UCSD-AML1 (cell line): ENCODE results near the gene CUL4B.
"Not testable (repeated sequence)": the region's sequence is repeated elsewhere in the genome, so short reads cannot be mapped to it uniquely, and the experiment has no call there.

Source experiments
- DNase-seq: peaks from one replicate; lab custom pipeline; 2025; ENCODE audit not compliant: unreplicated experiment; lab: John Stamatoyannopoulos, UW

CUL4B gene

DNA sequence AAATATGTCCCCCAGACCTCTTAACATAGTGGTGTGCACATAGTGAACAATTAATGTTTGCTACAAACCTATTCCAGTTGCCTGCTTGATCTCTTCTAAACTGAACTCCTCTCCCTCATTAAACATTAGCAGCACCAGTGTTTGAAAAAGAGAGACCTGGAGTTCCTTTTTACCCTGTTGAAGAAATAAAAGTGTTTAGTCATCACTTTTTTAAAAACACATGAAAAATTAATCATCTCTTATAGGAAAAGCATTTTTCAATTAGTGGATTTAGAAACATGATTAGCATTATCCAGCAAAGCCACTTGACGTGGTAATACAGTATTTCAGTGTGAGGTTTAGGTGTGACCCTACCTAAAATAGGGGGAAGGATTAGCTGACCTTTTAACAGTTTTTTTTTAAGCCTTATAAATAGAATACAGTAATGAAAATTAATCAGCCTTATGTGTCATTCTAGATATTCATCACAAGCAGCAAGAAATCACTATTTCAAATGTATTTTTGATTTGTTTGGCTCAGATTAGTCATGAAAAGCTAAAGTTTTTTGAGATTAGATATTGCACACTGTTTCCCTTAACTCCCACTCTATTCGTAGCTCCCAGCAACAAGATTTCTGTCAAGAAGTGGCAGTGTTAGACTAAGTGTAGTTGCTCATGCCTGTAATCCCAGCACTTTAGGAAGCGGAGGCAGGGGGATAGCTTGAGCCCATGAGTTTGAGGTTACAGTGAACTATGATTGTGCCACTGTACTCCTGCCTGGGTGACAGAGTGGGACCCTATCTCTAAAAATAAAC, 26.2 kb downstream of the CUL4B start:
- DNase-seq = no peak

DNA sequence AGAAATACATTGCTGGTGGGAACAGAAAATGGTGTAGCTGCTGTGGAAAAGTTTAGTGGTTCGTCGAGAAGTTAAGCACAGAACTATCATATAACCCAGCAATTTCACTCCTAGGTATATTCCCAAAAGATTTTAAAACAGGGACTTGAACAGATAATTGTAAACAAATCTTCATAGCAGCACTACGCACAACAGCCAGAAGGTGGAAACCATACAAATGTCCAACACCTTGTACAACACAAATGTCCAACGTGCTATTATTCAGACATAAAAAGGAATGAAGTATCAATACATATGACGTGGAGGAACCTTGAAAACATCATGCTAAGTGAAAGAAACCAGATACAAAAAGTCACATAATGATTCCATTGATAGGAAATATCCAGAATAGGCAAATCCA, 37.9 kb downstream of the CUL4B start:
- no peak for DNase-seq

DNA sequence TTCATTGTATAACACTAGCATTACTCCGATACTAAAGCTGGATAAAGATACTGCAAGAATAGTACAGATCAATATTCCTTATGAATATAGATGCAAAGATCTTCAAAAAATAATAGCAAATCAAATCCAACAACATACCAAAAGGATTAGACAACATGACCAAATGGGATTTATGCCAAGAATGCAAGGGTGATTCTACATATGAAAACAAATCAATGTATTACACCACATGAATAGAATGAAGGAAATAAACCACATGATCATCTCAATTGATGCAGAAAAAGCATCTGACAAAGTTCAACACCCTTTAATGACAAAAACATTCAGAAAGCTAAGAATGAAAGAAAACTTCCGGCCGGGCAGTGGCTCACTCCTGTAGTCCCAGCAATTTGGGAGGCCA, 42.8 kb downstream of the CUL4B start:
- DNase-seq = no peak

DNA sequence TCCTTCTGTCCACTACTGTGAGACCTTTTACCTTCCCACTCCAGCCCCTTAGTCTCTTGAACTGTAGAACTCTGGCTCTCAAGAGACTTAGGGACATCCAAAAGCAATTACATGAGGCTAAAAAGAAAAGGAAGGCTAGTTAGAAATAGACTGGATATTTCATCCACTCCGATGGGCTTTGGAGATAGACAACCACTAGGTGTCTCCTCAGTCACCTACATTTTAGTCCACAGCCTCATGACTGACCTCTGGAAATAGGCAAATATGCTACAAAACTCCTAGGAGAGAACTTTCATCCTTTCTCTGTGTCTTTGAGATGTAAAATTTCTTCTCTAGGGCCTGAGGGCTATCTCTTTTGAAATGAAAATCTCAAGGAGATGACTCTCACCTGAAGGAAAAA, 46.5 kb downstream of the CUL4B start:
- DNase-seq = no peak

DNA sequence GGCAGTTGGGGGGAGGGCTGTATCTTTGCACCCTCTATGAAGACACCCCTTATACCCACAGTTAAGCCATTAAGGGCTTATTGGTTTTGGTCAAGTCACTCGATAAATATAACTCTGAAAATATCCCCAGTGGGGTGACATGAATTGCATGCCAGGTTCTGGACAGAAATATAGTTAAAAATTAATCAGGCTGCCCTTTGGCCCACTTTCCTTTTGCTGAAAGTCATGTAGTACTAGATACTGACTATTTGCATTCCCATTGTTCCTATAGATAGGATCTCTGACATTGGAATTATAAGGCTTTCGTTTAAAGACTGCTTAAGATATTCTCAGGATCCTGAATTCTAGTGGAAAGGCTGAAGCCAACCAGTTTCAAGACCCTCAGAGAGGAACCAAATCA, 48.1 kb downstream of the CUL4B start:
- no peak for DNase-seq

DNA sequence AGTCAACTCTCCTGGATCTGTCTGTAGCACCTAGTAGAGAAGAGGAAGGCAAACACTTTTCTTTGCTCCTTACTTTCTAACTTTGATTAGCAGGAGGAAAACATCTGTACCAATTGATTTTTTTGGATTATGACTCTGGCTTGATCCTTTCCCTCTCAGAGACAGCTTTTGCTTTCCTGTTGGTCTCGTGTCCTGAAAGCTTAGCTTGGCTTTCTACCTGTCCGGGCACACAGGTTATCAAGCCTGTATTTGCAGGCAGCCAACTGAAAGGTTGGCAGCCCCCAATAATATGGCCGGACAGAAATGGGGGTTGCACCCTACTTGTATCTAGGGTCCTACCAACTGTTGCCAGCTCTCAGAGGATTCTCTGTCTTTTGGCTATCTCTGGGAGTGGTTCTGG, 48.5 kb downstream of the CUL4B start:
- no peak for DNase-seq

DNA sequence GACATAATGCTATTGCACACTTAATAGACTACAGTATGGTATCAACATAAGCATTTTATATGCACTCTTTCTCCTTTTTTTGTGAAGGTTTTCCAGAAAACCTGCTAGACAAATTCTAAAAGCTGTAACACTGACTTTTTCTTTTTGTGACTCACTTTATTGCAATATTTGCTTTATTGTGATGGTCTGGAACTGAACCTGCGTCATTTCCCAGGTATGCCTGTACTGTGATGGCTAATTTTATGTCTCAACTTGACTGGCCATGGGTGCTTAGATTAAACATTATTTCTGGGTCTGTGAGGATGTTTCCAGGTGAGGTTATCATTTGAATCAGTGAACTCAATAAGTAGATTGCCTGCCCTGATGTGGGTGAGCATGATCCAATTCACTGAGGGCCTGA, 56.2 kb downstream of the CUL4B start:
- no peak for DNase-seq

DNA sequence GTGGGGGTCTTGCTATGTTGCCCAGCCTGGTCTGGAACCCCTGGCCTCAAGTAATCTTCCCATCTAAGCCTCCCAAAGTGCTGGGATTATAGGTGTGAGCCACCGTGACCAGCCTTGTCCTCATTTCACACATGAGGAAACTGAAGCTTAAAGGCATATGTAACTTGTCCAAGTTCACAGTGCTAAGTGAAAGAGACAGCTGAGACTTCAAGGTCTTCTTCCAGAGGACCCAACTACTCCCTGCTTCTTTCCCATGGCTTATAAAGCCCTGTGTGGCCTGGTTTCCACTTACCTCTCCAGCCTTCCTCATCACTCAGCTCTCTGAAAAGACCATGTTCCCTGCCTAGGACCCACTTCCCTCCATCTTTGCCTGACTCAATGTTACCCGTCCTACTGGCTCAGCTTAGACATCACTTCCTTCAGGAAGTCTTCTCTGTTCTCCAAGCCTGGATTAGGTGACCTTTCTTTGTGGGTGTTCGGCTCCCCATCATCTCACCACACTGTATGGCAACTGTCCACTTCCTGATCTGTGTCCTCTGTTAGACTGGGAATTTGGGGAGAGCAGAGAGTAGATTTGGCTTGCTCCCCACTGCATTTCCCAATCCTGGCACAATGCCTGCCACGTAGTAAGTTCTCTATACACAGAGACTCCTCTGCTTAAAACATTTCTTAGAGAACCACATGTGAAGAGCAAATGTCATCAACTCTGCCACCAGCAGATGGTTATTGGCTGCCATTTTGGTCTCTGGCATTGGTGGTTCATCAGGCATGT, 61.3 kb downstream of the CUL4B start:
- no peak for DNase-seq

DNA sequence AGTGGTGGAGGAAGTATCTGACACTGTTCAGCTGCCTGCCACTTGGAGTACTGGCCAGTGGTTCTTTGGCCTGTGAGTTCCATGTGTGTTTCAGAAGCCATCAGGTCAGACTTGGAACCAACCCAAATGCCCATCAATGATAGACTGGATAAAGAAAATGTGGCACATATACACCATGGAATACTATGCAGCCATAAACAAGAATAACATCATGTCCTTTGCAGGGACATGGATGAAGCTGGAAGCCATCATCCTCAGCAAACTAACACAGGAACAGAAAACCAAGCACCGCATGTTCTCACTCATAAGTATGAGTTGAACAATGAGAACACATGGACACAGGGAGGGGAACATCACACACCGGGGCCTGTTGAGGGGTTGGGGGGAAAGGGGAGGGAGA, 70.6 kb downstream of the CUL4B start:
- not testable (repeated sequence) for DNase-seq

DNA sequence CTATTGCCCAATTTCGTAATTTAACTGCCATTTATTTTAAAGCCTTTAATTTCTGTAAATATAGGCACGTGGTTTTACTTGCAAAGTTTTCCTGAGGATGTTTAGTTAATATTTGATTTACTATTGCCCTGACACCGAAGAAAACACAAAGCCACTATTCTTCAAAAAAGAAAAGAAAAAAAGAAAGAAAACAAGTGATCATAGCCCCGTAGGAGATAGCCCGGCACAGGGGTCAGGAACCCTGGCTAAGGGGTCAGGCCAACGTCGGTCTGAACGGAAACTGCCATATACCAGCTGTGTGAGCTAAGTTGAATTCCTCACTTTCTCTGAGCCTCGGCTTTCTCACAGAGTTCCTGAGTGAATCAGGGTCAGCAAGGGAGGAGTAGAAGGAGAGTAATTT, 74.0 kb downstream of the CUL4B start:
- DNase-seq = no peak

DNA sequence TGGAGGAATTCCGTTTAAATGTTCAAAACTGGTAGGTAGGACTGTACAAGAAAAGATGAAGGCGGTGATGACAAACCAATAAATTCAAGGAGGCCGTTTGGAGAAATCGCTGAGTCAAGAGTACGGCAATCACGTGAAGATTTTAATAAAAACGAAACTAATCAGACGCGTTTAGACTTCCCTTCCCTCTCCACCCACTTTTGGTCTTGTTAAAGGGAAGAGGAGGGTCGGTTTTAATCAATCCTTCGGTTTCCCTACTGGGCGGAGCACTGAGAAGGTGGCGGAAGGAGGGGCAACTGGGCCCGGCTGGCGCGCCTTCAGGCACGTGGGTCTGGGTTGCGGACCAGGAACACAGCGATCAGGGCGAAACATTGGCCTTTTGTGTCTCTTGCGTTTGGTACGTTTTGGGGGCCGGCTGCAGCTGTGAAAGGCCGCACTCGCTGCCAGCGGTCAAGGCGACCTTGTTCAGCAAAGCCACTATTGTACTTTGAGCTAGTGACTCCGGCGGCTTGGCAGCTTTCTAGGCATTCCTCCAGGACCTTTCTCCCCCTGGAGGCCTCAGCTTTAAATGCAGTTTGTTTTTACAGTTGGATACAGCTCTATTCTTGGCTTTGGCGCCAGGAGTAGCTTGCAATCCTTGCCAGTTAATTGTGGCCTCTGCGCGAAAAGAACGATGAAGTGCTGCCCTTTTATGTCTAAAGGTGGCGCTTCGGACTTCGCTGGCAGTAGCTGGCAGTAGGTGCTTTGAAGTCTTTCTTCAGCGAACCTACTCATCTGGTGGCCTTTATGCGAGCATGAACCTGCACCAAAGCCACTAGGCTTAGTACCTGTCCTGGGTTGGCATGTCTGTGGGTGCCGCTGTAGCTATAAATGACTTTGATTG, 74.9 kb downstream of the CUL4B start:
- peak; percentile 77 for DNase-seq

DNA sequence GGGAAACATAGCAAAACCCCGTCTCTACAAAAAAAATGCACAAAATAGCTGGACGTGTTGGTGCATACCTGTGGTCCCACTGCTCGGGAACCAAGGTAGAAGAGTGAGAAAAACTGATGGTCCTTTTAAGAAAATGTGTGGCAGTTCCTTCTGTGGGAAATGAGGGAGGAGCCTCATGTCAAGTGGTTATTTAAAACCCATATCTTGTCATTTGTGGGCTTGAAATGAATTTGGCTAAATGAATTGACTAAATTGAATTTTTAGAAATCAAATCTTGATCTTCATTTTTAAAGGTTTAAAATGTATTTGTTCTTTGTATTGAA, 75.5 kb downstream of the CUL4B start:
- DNase-seq = peak; percentile 11

DNA sequence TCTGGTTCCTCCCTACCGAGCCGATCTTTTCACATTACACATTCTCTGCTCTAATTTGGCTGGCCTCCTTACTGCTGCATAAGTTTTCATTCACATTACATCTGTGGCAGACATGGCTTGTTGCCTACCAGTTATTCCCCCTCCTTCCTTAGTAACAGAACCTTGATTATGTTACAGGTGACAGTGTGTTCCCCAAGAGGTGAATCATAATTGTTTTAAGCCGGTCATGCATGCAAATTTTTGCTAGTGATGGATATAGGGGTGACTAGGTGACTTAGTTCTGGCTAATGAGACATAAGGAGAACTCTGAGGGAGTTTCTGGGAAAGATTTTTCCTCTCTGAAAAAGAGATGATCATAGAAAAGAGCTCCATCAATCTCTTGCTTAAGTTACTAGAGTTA, 83.3 kb downstream of the CUL4B start:
- DNase-seq = no peak

DNA sequence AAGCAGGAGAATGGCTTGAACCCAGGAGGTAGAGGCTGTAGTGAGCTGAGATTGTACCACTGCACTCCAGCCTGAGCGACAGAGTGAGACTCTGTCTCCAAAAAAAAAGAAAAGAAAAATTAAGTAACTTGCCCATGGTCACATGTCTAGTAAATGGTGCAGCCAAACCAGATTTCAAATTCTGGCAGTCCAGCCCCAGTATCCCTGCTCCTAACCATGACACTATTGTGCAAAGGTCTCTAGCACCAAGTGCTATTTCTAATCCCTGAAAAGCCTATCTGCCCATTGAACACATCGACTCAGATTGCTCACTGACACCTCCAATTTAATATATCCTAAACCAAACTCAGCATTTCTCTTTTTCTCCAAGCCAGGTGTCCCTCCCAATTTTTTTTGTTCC, 84.0 kb downstream of the CUL4B start:
- no peak for DNase-seq

DNA sequence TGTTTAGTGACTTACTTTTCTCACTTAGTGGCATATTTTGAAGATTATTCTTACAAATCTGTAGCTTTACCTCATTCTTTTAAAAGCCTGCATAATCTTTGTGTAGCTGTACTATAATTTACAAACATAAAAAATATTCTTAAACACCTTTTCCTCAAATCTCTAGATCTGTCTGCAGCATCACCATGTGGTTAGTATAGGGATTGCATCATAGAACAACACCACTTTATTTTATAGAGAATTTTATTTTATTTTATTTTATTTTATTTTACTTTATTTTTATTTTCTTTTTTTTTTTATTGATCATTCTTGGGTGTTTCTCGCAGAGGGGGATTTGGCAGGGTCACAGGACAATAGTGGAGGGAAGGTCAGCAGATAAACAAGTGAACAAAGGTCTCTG, 85.3 kb downstream of the CUL4B start:
- not testable (repeated sequence) for DNase-seq
